HG03045 (cell line): ENCODE results near the gene CYS1.

Source experiments
- ATAC-seq: cut with Tn5 transposase; IDR thresholded peaks from one replicate; pipeline ENCODE4 v1.9.1; 2021; ENCODE audit warnings: mild to moderate bottlenecking, moderate library complexity; ENCODE audit not compliant: unreplicated experiment

The CYS1 gene

GRCh38 chr2:10073706-10074105 lies 6.5 kb downstream of the CYS1 start:
- no peak for ATAC-seq

DNA sequence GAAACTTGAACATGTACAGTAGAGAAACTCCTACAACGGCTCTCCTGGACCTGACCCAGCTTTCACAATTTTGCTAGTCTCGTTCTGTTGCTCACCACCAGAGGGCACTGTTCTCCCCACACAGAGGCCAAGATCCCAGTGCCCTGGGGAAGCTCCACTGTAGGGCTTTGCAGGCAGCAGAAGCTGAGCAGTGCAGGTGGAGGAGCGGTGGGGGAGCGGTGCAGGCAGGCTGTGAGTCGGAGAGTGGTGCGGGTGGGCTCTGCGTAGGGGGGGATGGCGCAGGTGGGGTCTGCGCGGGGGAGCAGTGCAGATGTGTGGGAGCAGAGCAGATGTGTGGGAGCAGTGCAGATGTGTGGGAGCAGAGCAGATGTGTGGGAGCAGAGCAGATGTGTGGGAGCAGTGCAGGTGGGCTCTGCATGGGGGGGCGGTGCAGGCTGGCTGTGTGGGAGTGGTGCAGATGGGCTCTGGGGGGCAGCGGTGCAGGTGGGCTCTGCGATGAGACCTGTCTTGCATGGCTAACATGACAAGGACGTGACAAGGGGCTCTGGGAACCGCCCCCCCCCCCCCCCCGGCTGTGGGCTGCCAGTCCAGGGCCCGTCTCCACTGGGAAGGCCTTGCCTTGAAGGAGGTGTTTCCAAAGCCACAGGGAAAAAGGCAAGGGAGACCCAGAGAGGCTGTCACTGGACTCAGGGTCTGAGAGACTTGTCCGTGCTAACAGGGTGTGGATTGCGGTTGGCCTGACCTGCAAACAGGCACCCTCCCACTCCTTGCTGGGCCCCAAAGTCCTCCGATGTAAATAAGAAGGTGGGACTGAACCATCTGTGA lies 7.3 kb downstream of the CYS1 start:
- ATAC-seq, result peak; percentile 79

GRCh38 chr2:10071595-10071994 lies 8.6 kb downstream of the CYS1 start:
- ATAC-seq, result no peak

DNA sequence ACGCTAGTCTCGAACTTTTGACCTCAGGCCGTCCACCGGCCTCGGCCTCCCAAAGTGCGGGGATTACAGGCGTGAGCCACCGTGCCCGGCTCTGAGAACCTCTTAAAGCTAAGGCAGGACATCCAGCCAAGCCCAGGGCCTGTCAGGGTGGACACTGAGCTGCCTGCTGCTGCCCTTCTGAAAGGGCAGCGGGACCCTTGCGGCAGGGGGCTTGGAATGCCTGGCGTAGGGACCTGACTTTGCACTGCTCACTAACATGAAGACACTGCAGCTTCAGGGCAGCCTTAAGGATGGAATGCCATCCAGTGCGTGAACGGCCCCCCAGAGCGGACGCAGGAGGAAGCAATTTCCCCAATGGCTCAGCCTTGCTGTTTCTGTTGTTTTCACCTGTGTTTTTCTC lies 9.0 kb downstream of the CYS1 start:
- ATAC-seq, result no peak

- no peak for ATAC-seq
Observed at GRCh38 chr2:10067881-10068280, 12.3 kb downstream of the CYS1 start.

- ATAC-seq, result no peak
Observed at GRCh38 chr2:10067330-10067729, 12.9 kb downstream of the CYS1 start.

DNA sequence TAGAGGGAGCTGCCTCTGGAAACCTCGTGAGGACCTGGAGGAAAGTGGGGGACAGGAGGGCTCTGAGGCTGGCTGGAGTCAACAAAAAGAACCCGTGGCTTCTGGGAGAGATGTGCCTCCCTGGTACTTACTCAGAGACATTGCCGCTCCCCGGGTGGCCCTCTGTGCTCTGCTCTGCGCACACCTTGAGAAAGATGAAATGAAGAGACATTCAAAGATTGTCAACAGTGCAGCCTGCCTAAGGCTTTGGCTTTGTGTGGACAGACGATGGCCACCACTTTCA lies 14.5 kb downstream of the CYS1 start:
- no peak for ATAC-seq

DNA sequence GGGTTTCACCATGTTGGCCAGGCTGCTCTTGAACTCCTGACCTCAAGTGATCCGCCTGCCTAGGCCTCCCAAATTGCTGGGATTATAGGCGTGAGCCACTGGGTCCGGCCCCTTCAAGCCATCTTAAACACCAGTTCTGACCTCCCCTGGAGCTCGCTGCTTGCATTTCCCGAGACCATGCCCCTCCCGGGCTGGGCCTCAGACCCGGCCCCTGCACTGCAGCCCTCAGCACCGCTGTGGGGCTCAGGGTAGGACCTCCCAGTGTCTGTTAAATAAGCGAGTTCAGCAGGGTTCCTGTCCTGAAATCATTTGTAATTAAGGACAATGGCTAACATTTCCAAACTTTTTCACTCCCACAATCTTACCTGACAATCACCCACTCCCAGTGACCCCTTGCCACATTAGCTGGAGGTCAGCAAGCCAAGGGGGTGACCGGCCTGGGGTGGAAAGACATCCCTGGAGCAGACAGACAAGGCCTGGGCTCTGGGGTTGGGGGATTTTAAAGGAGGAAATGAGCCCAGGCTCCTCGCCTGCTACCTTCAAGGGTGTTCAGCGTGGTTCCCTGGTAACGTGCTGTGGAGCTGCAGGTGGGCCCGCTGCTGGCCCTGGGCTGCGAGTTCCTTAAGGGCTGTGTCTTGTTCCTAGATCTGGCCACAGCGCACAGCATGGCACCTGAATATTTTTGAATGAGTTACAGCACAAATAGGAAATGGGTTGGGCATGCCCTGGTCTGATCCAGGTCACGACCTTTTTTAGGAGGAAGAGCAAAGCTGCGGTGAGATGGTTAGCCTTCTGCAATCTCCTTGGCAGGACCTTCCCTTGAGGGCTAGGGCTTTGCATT lies 15.1 kb downstream of the CYS1 start:
- ATAC-seq, result no peak

DNA sequence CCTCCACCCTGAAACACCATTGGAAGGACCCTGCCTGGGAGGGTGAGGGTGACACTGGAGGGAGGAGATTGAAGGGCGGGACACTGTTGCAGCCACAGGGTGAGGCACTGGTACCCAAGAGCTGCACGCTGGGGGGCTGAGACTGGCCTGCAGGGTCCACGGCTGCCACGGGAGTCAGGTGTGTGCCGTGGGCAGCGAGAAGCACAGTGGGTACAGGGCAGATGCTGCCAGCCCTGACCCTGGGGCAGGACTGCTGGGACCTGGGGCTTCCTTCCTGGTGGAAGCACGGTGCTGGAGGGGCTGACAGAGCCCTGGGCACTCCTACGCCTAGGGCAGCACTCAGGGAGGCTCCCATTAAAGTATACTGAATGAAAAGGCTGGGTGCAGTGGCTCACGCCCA lies 16.6 kb downstream of the CYS1 start:
- no peak for ATAC-seq

DNA sequence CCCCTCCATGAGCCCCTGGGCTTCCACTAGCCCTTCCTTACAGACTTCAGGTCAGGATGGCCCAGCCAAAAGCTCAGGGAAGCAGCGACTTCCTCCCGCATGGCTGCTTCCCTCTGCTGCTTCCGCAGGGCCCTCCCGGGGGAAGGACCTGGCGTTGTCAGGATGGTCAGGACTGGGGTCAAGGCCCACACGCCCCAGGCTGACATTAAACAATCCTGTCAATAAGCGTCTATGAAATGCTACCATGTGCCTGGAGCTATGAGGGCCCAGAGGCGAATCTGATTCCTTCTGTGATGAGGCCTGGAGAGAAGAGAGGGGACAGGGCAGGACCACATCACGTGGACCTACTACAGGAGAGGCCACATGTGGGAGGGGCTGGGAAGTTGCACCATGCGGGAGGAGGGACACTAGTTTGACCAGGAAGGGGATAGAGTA lies 17.3 kb downstream of the CYS1 start:
- no peak for ATAC-seq

DNA sequence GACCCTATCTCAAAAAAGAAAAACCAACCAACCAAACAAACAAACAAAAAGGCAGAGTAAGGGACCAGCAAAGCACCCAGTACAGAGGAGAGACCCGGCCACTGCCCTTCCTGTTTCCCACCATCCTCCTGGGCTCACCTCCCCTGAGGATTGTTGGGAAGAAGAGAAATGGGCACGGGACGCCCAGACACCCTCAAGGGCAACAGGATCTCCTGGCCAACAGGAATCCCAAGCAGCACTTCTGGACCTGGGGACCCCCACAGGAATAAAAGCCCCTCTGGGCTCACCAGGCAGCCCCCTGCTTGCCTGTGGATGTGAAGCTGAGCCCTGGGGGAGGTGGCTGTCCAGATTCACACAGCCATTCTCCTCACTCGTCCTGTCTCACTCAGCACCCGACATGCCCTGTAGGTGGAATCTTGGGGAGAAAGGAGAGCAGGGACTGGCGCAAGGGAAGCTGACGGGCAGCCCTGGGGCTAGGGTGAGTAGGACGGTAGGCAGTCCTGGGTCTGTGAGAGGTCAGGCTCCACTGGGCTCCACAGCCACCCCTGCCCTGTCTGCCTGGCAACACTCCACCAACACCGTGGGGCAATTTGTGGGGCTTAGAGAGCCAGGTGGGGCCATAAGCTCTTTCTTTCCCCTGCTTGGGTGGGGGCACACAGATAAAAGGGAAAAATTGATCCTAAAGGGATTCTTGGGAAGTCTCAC lies 18.8 kb downstream of the CYS1 start:
- ATAC-seq, result no peak

DNA sequence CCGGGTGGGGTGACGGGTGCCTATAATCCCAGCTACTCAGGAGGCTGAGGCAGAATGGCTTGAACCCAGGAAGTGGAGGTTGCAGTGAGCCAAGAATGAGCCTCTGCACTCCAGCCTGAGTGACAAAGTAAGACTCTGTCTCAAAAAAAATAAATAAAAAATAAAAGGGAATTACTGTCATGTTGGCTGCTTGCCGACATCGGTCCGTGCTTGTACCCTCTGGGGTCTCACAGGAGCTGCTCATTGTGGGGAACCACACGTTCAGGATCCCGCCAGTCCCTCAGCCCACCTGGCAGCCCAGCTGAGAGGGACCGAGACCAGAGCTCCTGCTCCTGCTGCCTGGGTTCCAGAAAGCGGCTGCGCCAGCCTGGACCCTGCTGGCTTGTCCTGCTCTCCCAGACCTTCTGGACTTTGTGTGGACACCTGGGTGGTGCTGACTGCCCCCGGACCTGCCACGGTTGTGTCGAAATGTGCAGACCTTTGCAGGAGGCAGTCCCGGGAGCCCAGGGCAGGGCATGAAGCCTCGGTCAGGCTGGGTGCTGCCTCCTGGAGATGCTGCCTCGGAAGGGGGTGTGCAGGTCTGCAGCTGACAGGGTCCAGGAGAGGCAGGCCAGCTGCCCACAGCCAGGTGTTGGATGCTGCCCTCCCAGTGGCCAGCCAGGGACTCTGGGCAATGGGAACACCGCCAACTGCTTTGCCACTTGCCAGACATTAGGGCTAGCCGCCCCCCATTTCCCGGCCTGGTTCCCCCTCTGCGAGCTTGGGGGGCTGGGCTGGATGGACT lies 20.5 kb downstream of the CYS1 start:
- no peak for ATAC-seq

DNA sequence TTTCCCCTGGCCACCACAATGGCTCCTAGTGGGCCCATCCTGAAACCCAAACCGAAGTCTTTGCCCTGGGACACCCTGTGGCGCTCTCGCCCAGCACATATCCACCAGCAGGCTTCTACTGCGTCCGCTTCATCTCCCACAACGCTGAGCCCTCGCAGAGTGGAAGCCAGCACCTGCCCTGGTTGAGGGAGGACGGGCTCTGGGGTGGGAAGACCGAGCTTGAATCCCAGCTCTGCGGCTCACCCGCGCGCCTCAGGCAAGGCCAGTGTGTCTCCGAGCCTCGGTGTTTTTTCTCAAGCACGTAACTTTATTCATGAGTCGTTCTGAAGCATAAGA lies 21.2 kb downstream of the CYS1 start:
- ATAC-seq, result no peak

DNA sequence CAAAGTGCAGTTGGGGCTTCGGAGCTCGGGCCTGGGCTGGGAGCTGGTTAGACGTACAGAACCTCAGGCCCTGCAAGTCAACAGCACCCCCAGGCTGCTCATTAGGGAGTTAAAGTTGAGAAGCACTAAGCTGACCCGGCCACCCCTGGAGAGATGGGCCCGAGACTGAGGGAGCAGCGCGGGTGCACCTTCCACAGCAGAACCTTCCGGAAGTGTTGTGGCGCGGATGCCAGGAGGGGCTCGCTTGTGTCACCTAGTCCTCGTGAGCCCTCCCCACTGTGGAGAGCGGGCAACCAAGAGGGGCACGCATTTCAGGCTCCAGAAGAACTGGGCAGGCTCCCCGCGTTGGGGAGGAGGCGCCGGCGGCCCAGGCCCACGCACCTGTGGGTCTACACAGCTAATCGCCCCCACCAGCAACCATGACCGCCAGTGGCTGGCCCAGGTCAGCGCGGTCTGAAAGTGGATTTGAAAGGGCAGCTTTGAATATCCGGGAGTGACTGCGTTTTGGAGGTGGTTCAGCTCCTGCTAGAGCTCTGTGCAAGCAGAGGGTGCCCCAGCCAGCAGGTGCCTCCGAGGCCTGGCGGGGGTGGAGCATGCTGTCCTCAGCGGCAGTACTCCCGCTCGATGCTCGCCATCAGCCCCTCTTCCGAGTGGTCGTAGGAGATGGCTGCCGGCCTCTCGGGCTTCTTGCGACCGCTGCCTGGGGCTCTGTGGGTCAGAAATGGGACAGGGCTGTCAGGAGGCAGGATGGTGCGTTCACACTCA lies 21.8 kb downstream of the CYS1 start:
- ATAC-seq, result no peak

- ATAC-seq, result no peak
Observed at GRCh38 chr2:10057231-10058107, 22.7 kb downstream of the CYS1 start.

GRCh38 chr2:10056439-10056838 lies 23.8 kb downstream of the CYS1 start:
- no peak for ATAC-seq

DNA sequence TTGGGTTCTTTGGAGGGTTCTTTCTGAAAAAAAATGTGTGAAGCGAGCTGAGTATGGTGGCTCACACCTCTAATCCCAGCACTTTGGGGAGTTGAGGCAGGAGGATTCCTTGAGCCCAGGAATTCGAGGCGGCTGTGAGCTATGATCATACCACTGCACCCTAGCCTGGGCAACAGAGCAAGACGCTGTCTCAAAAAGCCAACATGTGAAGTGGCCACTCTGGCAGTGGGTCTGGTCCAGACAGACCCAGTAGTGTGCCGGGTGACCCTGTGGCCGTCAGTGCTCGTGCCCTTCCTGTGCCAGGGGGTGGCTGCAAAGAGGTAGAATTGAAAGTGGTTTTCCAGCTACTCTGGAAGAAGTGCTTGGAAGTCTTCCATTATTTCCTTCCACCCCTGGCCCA lies 25.2 kb downstream of the CYS1 start:
- ATAC-seq, result no peak

GRCh38 chr2:10054424-10054823 lies 25.8 kb downstream of the CYS1 start:
- ATAC-seq, result no peak

GRCh38 chr2:10053351-10053750 lies 26.9 kb downstream of the CYS1 start:
- ATAC-seq, result no peak
